Endothelial cell of umbilical vein (primary cell): ENCODE results near the gene OSBPL5. TPM values are rescaled to one million over a fixed set of nuclear protein-coding genes. Genes with fewer than 3 reads are reported as not detected.

Experiments
- BruUV-seq: library from RNA; stranded (reverse); fragments of 400-500 nt; replicated peaks from 2 replicates; lab custom pipeline; 2021; lab: Mats Ljungman, UMichigan
- CTCF ChIA-PET: fragments of 300-600, 350-600 bp; sonication (Branson Sonifier 250); formaldehyde crosslinking; loops from one replicate; lab custom pipeline; 2021; ENCODE audit warnings: antibody characterized with exemption, inconsistent platforms; lab: Charles Lee
- POLR2A ChIA-PET: fragments of 300-600, 350-600 bp; sonication (Branson Sonifier 250); formaldehyde crosslinking; loops from one replicate; lab custom pipeline; 2021; ENCODE audit warnings: antibody characterized with exemption, inconsistent platforms; lab: Charles Lee
- DNase-seq: peaks from one replicate; pipeline ENCODE4 v3.0.0-alpha.2; 2011; ENCODE audit warnings: low read depth, low spot score
- FAIRE-seq: peaks from 2 replicates; lab custom pipeline; 2011; peaks lifted over from hg19 to GRCh38; lab: Jason Lieb, UNC
- H2AFZ ChIP-seq: 2 replicates; pipeline ENCODE4 v1.6.0; 2012; ENCODE audit warnings: low read depth, low read length, control low read depth, inconsistent platforms
- H3K27ac ChIP-seq: 2 replicates; pipeline ENCODE4 v1.5.1; 2011; ENCODE audit warnings: low read depth, mild to moderate bottlenecking, control low read depth, low read length, moderate library complexity; ENCODE audit not compliant: insufficient read depth
- H3K27me3 ChIP-seq, 2 experiments: 2 replicates each; pipeline versions ENCODE4 v1.6.0 to v1.6.1; 2011; ENCODE audit warnings: low read length in 2 of 2, mixed read lengths in 1 of 2; ENCODE audit not compliant: control insufficient read depth in 2 of 2, insufficient read depth in 2 of 2
- H3K36me3 ChIP-seq, 2 experiments: 2 replicates in 1 of 2; 3 replicates in 1 of 2; pipeline ENCODE4 v1.5.1; 2011; ENCODE audit warnings: low read length in 2 of 2, mild to moderate bottlenecking in 1 of 2, moderate library complexity in 1 of 2; ENCODE audit not compliant: control insufficient read depth in 2 of 2, insufficient read depth in 2 of 2; ENCODE audit errors: extremely low read depth in 1 of 2
- H3K4me1 ChIP-seq: 3 replicates; pipeline ENCODE4 v1.5.1; 2011; ENCODE audit warnings: mild to moderate bottlenecking, low read length; ENCODE audit not compliant: control insufficient read depth, insufficient read depth; ENCODE audit errors: extremely low read depth
- H3K4me2 ChIP-seq: 2 replicates; pipeline ENCODE4 v1.6.1; 2011; ENCODE audit warnings: low read length, control low read depth, mixed read lengths; ENCODE audit not compliant: insufficient read depth
- H3K4me3 ChIP-seq, 3 experiments: fragments of 200-600 bp in 1 of 3; sonication (generic), shearing (Covaris generic) in 1 of 3; replicated peaks in 1 of 3; 2 replicates each; pipeline ENCODE4 v1.5.1; 2011 to 2016; ENCODE audit warnings: control low read depth in 3 of 3, low read length in 3 of 3, mild to moderate bottlenecking in 2 of 3, inconsistent platforms in 1 of 3, low read depth in 1 of 3, moderate library complexity in 1 of 3; ENCODE audit not compliant: insufficient read depth in 1 of 3
- H3K79me2 ChIP-seq: 2 replicates; pipeline ENCODE4 v1.6.0; 2012; ENCODE audit warnings: low read length, inconsistent platforms; ENCODE audit not compliant: control insufficient read depth, insufficient read depth
- H3K9ac ChIP-seq: replicated peaks from 2 replicates; pipeline ENCODE3; 2011; ENCODE audit warnings: low read length, control low read depth; ENCODE audit not compliant: insufficient read depth; ENCODE audit errors: extremely low read depth
- H3K9me1 ChIP-seq: replicated peaks from 3 replicates; pipeline ENCODE4 v1.6.0; 2011; ENCODE audit warnings: mild to moderate bottlenecking, low read length; ENCODE audit not compliant: control insufficient read depth, insufficient read depth; ENCODE audit errors: extremely low read depth
- H3K9me3 ChIP-seq: replicated peaks from 2 replicates; pipeline ENCODE4 v1.5.1; 2012; ENCODE audit warnings: low read length, inconsistent platforms; ENCODE audit not compliant: control insufficient read depth, insufficient read depth
- H4K20me1 ChIP-seq: replicated peaks from 2 replicates; pipeline ENCODE3; 2011; ENCODE audit warnings: mild to moderate bottlenecking, low read length; ENCODE audit not compliant: control insufficient read depth, insufficient read depth; ENCODE audit errors: extremely low read depth
- CTCF ChIP-seq, 2 donors: IDR thresholded peaks; 1 replicate in 1 of 2; 2 replicates in 1 of 2; pipeline ENCODE4 v1.5.1; 2011; ENCODE audit warnings: low read length in 2 of 2, mild to moderate bottlenecking in 2 of 2, moderate library complexity in 2 of 2, control low read depth in 1 of 2, inconsistent platforms in 1 of 2, low read depth in 1 of 2; ENCODE audit not compliant: insufficient read depth in 1 of 2; ENCODE audit errors: extremely low read depth in 1 of 2
- EZH2 ChIP-seq: IDR thresholded peaks from 2 replicates; pipeline ENCODE4 v1.6.1; 2012; ENCODE audit warnings: borderline replicate concordance, low read depth, mild to moderate bottlenecking, moderate library complexity, low read length, inconsistent platforms; ENCODE audit not compliant: severe bottlenecking
- FOS ChIP-seq: IDR thresholded peaks from 2 replicates; pipeline ENCODE4 v1.6.1; 2011; ENCODE audit warnings: mild to moderate bottlenecking, low read length, moderate library complexity, borderline replicate concordance; ENCODE audit not compliant: insufficient read depth
- GATA2 ChIP-seq: IDR thresholded peaks from 2 replicates; pipeline ENCODE4 v1.7.0; 2011; ENCODE audit warnings: low read depth, mild to moderate bottlenecking, moderate library complexity, mixed read lengths, low read length; ENCODE audit not compliant: insufficient read length, insufficient read depth
- JUN ChIP-seq: IDR thresholded peaks from 2 replicates; pipeline ENCODE4 v1.6.1; 2011; ENCODE audit warnings: borderline replicate concordance, low read depth; ENCODE audit not compliant: insufficient read length, insufficient read depth
- MAX ChIP-seq: IDR thresholded peaks from 2 replicates; pipeline ENCODE4 v1.6.1; 2011; ENCODE audit not compliant: insufficient read depth, insufficient read length
- MYC ChIP-seq: IDR thresholded peaks from one replicate; pipeline ENCODE4 v1.6.1; 2011; ENCODE audit warnings: mild to moderate bottlenecking, low read depth, low read length
- POLR2A ChIP-seq: IDR thresholded peaks from 2 replicates; pipeline ENCODE4 v1.6.1; 2012; ENCODE audit warnings: low read depth, mild to moderate bottlenecking, control low read depth, low read length
- POLR2AphosphoS5 ChIP-seq: IDR thresholded peaks from 2 replicates; pipeline ENCODE4 v1.6.1; 2012; ENCODE audit warnings: low read depth, mild to moderate bottlenecking, control low read depth, low read length, moderate library complexity; ENCODE audit not compliant: insufficient read depth
- dilution Hi-C: fragments of 300-500 bp; cut with MboI; formaldehyde crosslinking; loops from one replicate; pipeline ENCODE4 v1.15.0; 2019; ENCODE audit warnings: low sequenced_read_pairs; ENCODE audit not compliant: extremely low pct_ligation_motif_present
- intact Hi-C: fragments of 100-400 bp; cut with micrococcal nuclease; formaldehyde crosslinking; loops from one replicate; pipeline ENCODE4 v1.10.0; 2022
- polyA plus RNA-seq, 4 experiments: library from polyadenylated mRNA; depleted of rRNA in 3 of 4; stranded (reverse) in 3 of 4; unstranded in 1 of 4; fragments of >200 nt; gene quantifications; 2 replicates each; pipeline versions ENCODE4 v1.2.1 to v1.2.3, GENCODE V29; 2011 to 2012; ENCODE audit warnings: missing spikeins in 1 of 4
- total RNA-seq: library from RNA; stranded (reverse); gene quantifications from 2 replicates; pipeline ENCODE4 v1.2.3, GENCODE V29; 2021

The OSBPL5 gene
- total and polyA plus RNA-seq, 2 donors (not counting 3 experiments of a cell fraction or from before 2014, with no cell fraction given), result 8.7 to 37.7 TPM

GRCh38 chr11:3178349-3178748 lies 13.2 kb upstream of the OSBPL5 start:
- TF ChIP-seq CTCF (IDR thresholded peaks at IDR 0.05; ENCODE audit: extremely low read depth in 1 of 2, insufficient read depth in 1 of 2, low read depth in 1 of 2, low read length in 2 of 2) (no peak), MYC (no peak), FOS (no peak), MAX (no peak), GATA2 (no peak), JUN (no peak), POLR2A (no peak), EZH2 (no peak), POLR2AphosphoS5 (no peak)
- Histone ChIP-seq H4K20me1 (no peaks in the 10 kb centered on the region), H3K27me3 (no peaks in the 10 kb centered on the region), H3K79me2 (no peaks in the 10 kb centered on the region), H3K36me3 (no peaks in the 10 kb centered on the region), H3K4me3 (no peak overlapping the region), H3K27ac (no peak overlapping the region), H3K4me1 (no peaks in the 10 kb centered on the region), H3K9me3 (no peaks in the 10 kb centered on the region), H2AFZ (no peak overlapping the region), H3K4me2 (no peak overlapping the region), H3K9me1 (no peaks in the 10 kb centered on the region), H3K9ac (no peak overlapping the region)
- dilution Hi-C loops (no loop called here), intact Hi-C loops (no loop called here)
- DNase-seq (no peak), FAIRE-seq (no peak)
- POLR2A ChIA-PET, result no interaction called here
- CTCF ChIA-PET, result no interaction called here
- BruUV-seq, result no TSS peak
